HG02798 (cell line): ENCODE measurements around the gene CD93.

Experiments used
- ATAC-seq: cut with Tn5 transposase; IDR thresholded peaks from one replicate; pipeline ENCODE4 v1.9.1; 2021; ENCODE audit warnings: mild to moderate bottlenecking; ENCODE audit not compliant: unreplicated experiment, poor library complexity

The CD93 gene

DNA sequence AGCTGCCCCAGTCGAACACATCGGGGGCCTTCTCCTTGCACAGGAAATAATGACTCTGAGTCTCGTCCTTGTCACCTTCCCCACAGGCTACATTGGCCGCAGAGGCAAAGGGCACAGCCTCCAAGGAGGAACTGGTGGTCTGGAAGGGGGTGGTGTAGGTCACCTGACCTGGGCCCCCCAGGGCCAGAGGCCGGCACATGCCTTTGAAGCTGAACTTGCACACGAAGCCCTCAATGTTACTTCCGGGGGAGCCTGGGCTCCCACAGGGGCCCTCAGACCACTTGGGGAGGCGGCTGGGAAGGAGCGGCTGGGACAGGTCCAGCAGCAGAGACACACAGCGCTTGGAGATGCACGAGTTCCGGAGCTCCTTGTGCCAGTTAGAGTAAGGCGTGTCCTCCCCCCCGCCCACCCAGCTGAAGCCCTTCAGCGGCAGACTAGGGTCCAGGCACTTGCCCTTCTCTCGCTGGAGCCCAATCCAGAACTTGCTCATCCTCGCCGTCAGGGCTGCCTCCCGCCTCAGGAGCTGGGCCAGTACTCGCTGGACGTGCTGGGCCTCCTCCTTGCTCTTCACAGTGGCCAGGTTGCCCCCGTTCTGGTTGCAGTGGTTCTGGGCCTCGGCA is 578 bp downstream of the CD93 start:
- no peak for ATAC-seq

DNA sequence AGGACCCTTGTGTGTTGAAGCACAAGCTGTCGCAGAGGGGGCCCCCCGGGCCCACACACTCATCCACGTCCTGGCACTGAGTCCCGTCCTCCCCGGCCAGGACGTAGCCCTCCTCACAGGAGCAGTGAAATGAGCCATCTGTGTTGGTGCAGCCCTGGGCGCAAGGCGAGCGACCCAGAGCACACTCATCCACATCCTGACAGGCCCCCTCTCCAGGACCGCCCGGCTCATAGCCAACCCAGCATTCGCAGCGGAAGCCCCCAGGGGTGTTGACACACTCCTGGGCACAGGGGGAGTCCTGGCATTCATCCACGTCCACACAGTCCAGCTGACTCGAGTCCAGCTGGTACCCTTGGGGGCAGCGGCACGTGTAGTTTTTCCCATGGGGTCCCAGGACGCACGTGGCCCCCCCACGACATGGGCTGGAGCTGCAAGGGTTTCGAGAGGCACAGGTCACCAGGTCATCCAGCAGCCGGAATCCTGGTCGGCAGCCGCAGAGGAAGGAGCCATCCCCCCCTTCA is 1.2 kb downstream of the CD93 start:
- ATAC-seq, result no peak

DNA sequence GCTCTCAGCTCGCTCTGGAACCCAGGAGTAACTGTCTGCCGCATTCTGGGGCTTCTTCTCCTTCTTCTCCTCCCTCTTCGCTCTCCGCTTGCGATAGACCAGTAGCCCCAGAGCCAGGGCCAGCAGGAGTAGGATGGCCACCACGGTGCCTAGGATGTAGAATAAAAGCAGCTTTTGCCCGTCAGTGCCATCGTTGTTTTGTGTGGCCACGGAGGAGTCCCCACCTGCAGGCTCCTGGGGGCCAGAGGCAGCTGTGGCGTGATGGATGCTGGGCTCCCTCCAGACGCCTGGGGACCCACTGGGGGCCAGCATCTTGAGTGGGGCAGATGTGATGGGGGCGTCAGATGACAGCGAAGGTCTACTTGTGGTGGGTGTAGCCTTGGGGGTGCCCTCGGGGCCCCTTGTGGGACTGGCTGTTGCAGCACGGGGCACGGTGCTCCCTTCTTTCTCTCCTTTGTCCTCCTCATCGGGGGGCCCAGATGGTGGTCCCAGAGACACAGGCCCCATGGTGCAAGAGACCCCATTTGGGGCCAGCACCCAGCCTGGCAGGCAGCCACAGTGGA is 1.8 kb downstream of the CD93 start:
- ATAC-seq, result no peak

DNA sequence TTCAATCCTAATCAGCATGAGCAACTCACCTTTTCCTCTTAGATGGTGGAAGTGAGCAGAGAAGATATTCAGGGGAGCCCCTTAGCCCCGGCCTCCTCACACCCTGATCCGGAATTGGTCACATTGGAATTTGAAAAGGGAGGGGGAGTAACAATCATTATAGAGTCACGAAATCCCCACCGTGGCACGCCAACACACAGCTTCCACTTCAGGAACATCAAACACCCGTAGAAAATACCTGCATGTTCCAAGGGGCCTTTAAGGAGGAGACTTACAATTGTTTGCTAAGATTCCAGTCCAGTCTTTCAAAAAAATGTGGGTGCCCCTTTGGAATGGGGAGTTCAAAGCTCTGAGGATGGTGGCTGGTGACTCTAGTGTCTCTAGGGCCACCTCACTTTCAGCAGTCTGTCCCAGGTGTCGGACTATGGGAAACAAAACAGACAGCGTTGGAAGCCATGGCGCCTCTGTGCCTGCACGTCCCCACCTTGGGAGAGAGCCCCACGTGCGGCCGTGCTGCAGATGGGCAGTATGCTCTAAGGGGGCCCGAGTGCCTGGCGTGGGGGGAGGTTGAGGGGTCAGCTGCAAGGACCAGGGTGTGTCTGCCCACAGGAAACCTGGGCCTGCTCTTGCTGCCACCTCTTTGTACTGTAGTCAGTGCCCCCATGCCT is 2.4 kb downstream of the CD93 start:
- no peak for ATAC-seq

DNA sequence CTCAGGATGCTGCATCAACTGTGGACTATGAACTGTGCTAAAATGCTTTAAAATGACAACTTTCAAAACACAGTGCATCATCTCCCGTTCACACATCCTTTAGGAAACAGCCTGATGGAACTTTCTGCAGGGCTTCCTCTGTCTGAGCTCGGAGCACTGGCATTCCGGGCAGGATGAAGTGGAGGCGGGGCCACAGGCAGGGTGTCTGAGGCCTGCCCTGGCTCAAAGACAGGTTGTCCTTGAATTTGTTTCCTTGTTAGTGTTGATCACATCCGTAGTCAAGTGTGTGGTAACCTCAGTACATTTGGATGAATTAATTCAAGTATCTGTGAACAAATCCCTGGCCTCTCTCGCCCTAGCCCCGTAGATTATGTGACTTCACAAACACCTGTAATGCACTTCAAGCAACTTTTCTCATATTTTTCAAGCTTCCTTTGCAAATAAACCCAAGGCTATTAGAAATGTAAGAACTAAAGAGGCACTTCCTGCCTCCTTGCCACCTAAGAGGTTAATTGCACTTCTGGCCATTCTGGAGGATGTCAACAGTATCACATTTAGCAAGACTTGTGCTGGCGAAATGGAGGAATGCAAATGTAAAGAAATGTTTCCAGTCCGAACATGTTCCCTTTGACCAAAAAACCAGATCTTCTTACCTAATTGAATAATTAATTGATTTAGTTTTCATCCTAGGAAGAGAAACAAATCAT is 3.1 kb downstream of the CD93 start:
- no peak for ATAC-seq

DNA sequence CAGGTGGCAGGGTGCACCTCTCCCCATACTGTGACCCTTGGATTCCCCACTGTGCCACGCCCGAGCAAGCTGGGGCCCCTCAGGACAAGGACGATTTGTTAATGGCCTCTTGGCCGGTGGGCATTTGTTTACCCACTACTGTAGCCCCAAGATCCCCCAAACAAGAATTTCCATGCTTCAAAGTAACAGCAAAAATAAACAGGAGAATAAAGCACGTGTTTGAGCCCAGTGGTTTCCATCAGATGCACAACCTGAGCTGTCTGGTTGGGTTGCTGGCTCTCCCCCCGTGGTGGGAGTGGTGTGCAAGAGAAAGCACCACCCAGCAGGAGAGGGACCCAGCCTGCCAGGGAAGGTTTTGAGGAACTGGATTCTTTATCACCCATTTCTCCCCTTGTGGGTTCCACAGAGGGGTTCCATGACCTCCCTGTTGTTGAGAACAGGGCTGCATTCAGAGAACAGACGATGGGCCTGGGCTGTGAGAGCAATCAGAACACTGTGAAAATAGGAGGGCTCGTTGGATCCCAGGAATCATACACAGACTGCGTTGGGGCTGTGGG is 4.8 kb downstream of the CD93 start:
- ATAC-seq, result no peak

DNA sequence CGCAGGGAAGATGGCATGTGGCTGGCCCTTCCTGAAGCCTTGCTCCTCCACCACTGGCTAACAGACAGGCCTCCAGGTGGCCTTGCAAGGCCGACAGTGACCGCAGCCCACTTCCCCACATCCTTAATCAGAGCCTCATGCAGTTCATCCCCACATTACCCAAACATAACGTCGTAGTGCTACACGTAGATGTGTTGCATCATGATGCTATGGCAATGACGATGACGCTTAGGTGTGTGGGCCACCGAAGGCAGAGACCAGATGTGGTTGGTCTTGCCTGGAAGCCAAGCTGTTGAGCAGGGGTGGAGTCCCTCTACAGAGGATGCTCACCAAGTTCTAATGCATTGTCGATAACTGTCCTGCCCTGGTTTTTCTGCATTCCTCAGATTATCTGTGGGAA is 5.6 kb downstream of the CD93 start:
- ATAC-seq, result no peak

DNA sequence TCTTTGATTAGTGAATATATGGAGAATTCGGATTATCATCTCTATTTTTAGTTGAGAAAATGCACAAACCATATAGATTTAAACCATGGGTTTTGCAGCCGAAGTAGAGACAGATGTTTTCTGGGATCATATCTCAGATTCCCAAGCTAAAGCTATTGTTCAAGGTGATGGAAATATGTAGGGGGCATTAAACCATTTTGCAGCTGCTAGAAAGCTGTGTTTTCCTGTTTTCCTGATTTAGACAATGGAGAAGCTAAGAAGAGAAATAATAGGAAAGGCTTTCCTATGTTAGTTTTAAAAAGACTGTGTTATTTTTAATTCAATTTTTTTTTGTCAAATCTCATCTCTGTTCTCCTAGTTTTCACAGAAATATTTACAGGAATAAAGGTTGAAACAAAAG is 6.2 kb downstream of the CD93 start:
- ATAC-seq, result no peak

DNA sequence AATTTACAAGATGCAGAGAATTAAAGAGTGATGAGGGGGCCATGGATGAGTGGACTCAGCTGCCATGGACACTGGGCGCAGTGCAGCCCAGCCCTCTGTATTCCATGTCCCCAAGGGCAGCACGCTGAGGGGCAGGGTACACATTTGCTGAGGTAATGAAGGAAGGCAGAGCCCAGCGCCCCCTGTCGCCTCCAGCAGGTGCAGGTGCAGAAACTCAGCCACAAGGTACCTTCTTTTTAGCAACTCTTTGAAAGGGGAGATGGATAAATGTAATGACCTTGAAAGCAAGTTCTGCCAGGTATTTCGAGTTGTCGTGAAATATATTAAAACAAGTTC is 7.1 kb downstream of the CD93 start:
- no peak for ATAC-seq

DNA sequence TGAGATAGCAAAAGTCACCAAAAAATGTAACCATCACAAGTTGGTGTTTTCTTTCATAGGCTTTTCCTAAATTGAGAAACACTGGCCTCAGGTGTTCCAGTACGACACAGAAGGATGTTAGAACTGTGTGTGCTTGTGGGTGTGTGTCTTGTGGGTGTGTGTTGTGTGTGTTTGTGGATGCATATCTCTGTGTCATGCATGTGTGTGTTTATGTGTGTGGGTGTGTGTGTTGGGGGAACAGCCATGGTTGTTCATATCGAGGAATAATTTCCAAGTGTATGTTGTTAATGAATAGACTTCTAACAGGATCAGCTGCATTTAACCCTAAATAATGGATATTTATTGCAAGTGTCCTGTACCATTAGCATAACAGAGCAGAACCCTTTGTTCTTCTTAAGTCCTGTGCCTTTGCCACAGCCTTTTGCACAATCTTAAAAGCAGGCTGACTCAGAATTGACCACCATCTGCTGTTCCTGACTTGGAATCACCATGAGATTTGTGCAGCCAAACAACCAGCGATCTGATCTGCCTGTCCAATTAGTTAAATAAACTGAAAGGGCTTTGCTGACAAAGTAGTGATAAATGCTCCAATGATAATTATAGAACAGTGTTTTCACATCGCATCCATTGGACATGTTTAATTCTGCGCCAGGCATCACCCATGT is 7.6 kb downstream of the CD93 start:
- no peak for ATAC-seq

DNA sequence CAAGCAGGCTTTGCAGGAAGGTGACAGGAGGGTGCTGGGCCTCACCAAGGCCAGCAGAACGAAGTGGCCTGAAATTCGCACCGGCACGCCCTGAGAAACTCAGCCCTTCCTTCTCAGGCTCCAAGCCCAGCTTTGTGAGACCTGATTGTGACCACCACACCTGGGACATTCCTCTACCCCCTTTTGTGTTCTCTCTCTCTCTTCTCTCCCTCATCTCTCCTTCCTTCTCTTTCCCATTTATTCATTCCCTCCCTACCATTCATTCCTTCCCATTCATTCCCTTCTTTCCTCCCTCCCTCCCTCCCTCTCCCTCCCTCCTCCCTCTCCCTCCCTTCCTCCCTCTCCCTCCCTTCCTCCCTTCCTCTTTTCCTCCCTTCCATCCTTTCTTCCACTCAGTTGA is 8.8 kb downstream of the CD93 start:
- no peak for ATAC-seq

DNA sequence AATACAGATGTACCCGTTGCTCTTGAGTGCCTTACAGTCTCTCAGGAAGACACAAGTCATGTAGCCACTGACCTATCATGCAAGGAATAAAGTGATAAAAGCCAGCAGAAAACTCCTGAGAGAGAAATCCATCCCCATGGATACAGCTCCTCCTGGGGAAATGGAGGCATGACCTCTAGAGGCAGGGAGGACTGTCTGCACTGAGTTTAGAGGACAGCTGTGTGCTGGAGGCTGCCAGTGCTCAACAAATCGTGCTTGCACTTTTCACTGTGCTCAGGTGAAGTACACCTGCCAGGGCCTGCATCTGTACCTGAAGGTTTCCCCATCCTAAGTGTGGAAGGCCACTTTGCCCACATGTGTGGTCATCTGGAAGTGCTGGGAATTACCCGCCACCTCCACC is 12.1 kb downstream of the CD93 start:
- ATAC-seq, result no peak

DNA sequence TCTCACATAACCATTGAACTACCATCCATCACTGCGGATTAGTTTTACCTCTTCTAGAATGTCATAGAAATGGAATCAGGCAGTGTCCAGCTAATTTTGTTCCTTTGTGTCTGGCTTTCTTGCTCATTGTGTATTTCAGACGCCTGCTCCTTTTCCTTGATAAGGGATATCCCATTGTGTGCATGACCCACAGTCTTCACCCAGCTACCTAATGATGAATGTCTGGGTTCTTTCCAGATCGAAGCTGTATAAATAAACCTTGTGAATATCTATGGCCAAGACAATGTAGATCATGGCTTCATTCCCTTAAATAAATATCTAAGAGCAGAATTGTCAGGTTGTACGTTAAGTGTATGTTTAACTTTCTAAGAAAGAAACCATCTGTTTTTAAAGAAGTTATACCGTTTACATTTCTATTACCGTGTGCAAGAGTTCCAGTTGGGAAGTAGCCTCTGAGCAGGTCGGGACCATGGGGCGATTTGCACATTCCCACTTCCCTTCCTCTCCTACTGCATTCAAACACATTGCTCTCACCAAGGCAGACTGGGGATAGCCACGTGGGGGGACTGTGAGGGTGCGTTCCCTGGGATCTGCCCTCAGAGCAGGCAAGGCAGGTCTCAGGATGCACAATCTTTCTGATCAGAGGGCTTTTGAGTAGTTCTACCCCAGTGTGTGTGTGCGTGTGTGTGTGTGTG is 13.1 kb downstream of the CD93 start:
- no peak for ATAC-seq

DNA sequence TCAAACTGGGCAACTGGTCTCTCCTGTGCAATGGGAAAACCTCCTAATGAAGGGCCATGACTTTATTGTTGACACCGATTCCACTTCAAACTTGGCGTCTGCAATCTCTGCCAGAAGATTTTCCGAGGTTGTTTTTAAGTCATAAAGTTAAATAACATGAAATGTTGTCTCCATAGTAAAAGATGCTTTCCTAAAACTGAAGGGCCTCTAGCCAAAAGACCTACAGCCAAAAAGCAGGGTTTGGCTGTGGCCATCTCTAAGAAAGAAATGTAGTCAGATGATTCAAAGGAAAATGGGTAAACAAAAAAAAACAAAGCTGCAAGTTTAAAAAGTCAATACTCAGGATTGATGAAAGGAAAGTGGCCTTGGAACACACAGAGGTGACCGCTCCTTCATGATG is 14.1 kb downstream of the CD93 start:
- no peak for ATAC-seq

DNA sequence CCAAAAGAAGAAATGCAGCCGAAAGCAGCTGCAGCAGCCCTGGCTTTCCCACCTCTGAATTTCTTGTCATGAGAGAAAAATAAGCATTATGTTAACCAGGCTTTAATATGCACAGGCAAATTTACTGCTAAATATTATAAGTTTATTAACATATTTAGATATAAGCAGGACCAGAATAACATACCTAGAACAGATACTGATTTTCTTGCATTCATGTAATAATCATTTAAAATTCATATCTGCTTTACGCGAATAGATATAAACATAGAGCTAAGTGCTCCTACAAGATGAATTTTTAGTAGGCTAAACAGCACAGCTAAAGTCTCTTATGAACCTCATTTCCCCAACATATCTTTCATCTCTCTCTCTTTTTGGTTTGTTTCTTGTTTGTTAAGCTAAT is 14.7 kb downstream of the CD93 start:
- ATAC-seq, result no peak

DNA sequence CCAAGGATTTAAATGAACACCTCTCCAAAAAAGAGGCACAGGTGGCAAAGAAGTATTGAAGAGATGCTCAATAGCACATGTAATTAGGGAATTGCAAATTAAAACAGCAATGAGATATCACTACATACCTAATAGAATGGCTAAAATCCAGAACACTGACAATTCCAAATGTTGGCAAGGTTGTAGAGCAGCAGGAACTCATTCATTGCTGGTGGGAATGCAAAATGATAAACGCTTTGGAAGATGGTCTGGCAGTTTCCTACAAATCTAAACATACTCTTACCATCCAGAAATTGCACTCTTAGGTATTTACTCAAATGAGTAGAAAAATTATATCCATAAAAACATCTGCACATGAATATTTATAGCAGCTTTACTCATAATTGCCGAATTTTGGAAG is 17.0 kb downstream of the CD93 start:
- ATAC-seq, result no peak

DNA sequence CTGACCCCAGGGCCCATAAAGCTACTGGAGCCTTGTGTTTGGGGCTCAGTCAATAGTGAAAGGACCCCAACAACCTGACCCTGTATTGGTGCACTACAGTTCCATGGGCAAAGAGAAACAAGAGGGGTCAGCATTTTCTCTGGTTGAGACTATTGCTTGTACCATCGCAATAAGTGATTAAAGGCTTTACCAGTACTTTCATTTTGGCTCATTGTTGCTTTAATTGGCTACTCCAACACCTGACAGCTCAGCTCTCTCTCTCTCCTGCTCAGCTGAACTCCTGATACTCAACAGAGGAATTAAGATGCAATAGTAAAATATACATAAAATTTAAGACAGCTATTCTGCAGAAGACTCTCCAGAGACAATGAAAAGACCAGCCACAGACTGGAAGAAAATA is 17.8 kb downstream of the CD93 start:
- ATAC-seq, result no peak

DNA sequence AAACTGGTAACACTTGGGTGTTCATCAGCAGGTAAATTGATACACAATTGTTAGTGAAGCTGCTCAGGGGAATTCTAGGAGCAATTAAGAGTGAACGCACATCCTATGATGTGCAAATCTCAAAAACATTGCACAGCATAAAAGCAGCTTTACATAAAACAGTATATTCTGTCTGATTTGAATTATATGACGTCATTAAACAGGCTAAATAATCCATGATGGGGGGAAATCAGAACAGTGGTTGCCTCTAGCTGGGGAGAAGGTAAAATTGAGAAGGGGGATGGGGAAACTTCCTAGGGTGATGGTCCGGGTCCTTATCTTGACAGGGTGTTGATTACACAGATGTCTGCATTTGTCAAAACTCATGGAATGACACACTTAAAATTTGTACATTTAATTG is 19.4 kb downstream of the CD93 start:
- no peak for ATAC-seq

DNA sequence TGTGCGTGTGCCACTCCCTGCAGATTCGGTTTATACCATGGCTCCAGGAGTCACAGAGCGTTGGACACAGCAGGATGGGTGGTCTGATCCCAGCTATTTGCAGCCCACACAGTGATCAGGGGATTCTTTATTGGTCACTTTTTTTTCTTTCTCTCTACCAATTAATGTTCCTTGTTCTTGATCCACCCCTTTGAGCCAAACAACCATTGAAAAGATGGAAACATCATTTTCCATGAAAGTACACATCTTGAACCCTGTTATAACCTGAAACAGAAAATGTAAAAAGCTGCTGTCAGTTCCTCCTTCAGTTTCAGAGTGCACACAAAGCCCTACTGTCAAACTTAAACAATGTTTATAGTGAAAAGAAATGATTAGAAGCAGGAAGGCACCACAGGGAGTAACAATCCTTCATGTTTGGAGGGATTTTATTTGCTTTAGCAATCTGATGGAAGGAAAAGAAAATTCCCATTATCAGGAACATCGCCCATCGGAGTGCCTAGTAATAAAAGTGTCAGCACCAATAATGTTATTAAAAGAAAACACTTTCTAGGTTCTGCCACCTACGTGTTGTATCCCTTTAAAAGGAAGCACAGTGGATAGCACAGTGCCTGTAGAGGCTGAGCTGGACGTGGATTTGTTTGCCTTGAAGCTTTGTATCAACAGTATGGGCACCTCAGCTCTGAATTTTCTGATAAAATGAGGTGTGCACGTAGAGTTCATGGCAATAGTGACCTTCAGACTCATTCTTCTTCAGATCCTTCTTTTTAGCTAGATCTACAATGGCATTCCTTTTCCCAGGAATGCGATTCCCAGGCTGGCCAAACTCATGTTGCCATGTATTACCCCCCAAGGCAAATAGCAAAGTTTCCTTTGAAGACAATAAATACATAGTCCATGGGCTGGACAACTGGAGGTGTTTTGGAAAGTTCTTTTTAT is 20.6 kb downstream of the CD93 start:
- no peak for ATAC-seq
